SK-N-MC (cell line): Measurements from ENCODE around the gene IL5RA.

Source experiments
- EZH2 ChIP-seq: fragments of 200-600 bp; sonication (generic); IDR thresholded peaks from one replicate; pipeline ENCODE4 v1.6.1; 2017; ENCODE audit warnings: antibody characterized with exemption
- FOXP2 ChIP-seq: optimal IDR thresholded peaks from 2 replicates; pipeline ENCODE3; 2011; ENCODE audit warnings: mild to moderate bottlenecking, moderate library complexity; ENCODE audit not compliant: insufficient read depth; ENCODE audit errors: extremely low read length, control extremely low read depth
- POLR2AphosphoS5 ChIP-seq: IDR thresholded peaks from 2 replicates; pipeline ENCODE4 v1.6.1; 2012; ENCODE audit warnings: mild to moderate bottlenecking, low read depth, low read length, borderline replicate concordance

GRCh38 chr3:3023111-3023745 lies 86.9 kb downstream of the IL5RA start:
- TF ChIP-seq EZH2: no peak
- no peak for TF ChIP-seq POLR2AphosphoS5
- no peak for TF ChIP-seq FOXP2
